Muscle layer of colon (tissue), 2 donors: ENCODE data around the gene COX6A2.
A peak's percentile ranks its signal among the peaks of the same experiment; 100 is the strongest.

Source experiments
- H3K27ac ChIP-seq: one replicate; pipeline ENCODE4 v1.7.0; 2013; ENCODE audit warnings: low read depth, mild to moderate bottlenecking, low read length, moderate library complexity
- H3K27me3 ChIP-seq, 2 donors: one replicate each; pipeline ENCODE4 v1.7.0; 2013; ENCODE audit warnings: low read length in 2 of 2, mild to moderate bottlenecking in 2 of 2; ENCODE audit not compliant: insufficient read depth in 2 of 2, control insufficient read depth in 1 of 2
- H3K36me3 ChIP-seq: one replicate; pipeline ENCODE4 v1.7.0; 2013; ENCODE audit warnings: mild to moderate bottlenecking, low read length; ENCODE audit not compliant: insufficient read depth
- H3K4me1 ChIP-seq: one replicate; pipeline ENCODE4 v1.7.0; 2013; ENCODE audit warnings: mild to moderate bottlenecking, low read length; ENCODE audit not compliant: insufficient read depth
- H3K4me3 ChIP-seq, 2 donors: one replicate each; pipeline ENCODE4 v1.7.0; 2013; ENCODE audit warnings: low read length in 2 of 2, low read depth in 1 of 2, mild to moderate bottlenecking in 1 of 2, moderate library complexity in 1 of 2
- H3K9ac ChIP-seq: one replicate; pipeline ENCODE4 v1.7.0; 2013; ENCODE audit warnings: low read length
- H3K9me3 ChIP-seq: one replicate; pipeline ENCODE4 v1.7.0; 2013; ENCODE audit warnings: mild to moderate bottlenecking, low read length
- donor health status: abdominal sarcoma.
- donor health status: Adenocarcinoma of cecum.

The COX6A2 gene

GRCh38 chr16:31428279-31428597, at the start of gene COX6A2:
COX6A2 (minus strand) TSS chr16:31428360; CDS start chr16:31428325, 35 bp downstream.
- H3K27me3 ChIP-seq = no peaks in the 10 kb centered on the region
- H3K4me1 ChIP-seq = peaks cover 5% of the 10 kb centered on the region
- H3K9me3 ChIP-seq = no peaks in the 10 kb centered on the region
- no peak within 1 kb of the TSS for H3K27ac ChIP-seq
- H3K36me3 ChIP-seq = no peaks in the 10 kb centered on the region
- H3K4me3 ChIP-seq = peak within 1 kb of the TSS in 1 of 2 donors; percentile 35
- no peak within 1 kb of the TSS for H3K9ac ChIP-seq

- Histone ChIP-seq H3K4me1 (peaks cover 44% of the 10 kb centered on the region), H3K9me3 (no peaks in the 10 kb centered on the region), H3K4me3 (no peak overlapping the region), H3K9ac (no peak overlapping the region), H3K36me3 (peaks cover 47% of the 10 kb centered on the region), H3K27ac (peak overlapping the region; percentile 17), H3K27me3 (no peaks in the 10 kb centered on the region)
Observed at GRCh38 chr16:31477220-31478216, 49.4 kb upstream of the COX6A2 start.

GRCh38 chr16:31476303-31477219, 48.4 kb upstream of the COX6A2 start:
- H3K27ac ChIP-seq = peak overlapping the region; percentile 67
- no peaks in the 10 kb centered on the region for H3K27me3 ChIP-seq
- peaks cover 47% of the 10 kb centered on the region for H3K36me3 ChIP-seq
- no peaks in the 10 kb centered on the region for H3K9me3 ChIP-seq
- H3K4me3 ChIP-seq = peak overlapping the region in 1 of 2 donors; percentile 9
- H3K9ac ChIP-seq = no peak overlapping the region
- H3K4me1 ChIP-seq = peaks cover 45% of the 10 kb centered on the region

GRCh38 chr16:31475946-31476302, 47.8 kb upstream of the COX6A2 start:
- no peaks in the 10 kb centered on the region for H3K27me3 ChIP-seq
- peak overlapping the region in 1 of 2 donors; percentile 9 for H3K4me3 ChIP-seq
- peaks cover 47% of the 10 kb centered on the region for H3K36me3 ChIP-seq
- peak overlapping the region; percentile 67 for H3K27ac ChIP-seq
- no peak overlapping the region for H3K9ac ChIP-seq
- no peaks in the 10 kb centered on the region for H3K9me3 ChIP-seq
- H3K4me1 ChIP-seq = peaks cover 48% of the 10 kb centered on the region

GRCh38 chr16:31474773-31475738, 46.9 kb upstream of the COX6A2 start:
- Histone ChIP-seq H3K9me3 (no peaks in the 10 kb centered on the region), H3K4me3 (peak overlapping the region in 1 of 2 donors; percentile 39), H3K27me3 (no peaks in the 10 kb centered on the region), H3K36me3 (peaks cover 47% of the 10 kb centered on the region), H3K4me1 (peaks cover 48% of the 10 kb centered on the region), H3K27ac (peak overlapping the region; percentile 67), H3K9ac (no peak overlapping the region)

- Histone ChIP-seq H3K27ac (peak overlapping the region; percentile 67), H3K27me3 (no peaks in the 10 kb centered on the region), H3K36me3 (peaks cover 47% of the 10 kb centered on the region), H3K4me1 (peaks cover 48% of the 10 kb centered on the region), H3K9ac (peak overlapping the region; percentile 20), H3K9me3 (no peaks in the 10 kb centered on the region), H3K4me3 (peak overlapping the region in 1 of 2 donors; percentile 39)
Observed at GRCh38 chr16:31474173-31474714, 46.1 kb upstream of the COX6A2 start.

- peaks cover 48% of the 10 kb centered on the region for H3K4me1 ChIP-seq
- peak overlapping the region; percentile 20 for H3K9ac ChIP-seq
- H3K4me3 ChIP-seq = peak overlapping the region; percentile 0 to 87
- H3K36me3 ChIP-seq = peaks cover 47% of the 10 kb centered on the region
- peak overlapping the region; percentile 67 for H3K27ac ChIP-seq
- H3K27me3 ChIP-seq = no peaks in the 10 kb centered on the region
- H3K9me3 ChIP-seq = no peaks in the 10 kb centered on the region
Observed at GRCh38 chr16:31473264-31473984, 45.3 kb upstream of the COX6A2 start.

- Histone ChIP-seq H3K27me3 (no peaks in the 10 kb centered on the region), H3K4me1 (peaks cover 48% of the 10 kb centered on the region), H3K4me3 (peak overlapping the region; percentile 78 to 87), H3K36me3 (peaks cover 42% of the 10 kb centered on the region), H3K9ac (peak overlapping the region; percentile 82), H3K9me3 (no peaks in the 10 kb centered on the region), H3K27ac (peak overlapping the region; percentile 86)
Observed at GRCh38 chr16:31472709-31473203, 44.6 kb upstream of the COX6A2 start.

- Histone ChIP-seq H3K4me1 (peaks cover 48% of the 10 kb centered on the region), H3K9me3 (no peaks in the 10 kb centered on the region), H3K4me3 (peak within 1 kb of the TSS; percentile 78 to 95), H3K27ac (peak within 1 kb of the TSS; percentile 92), H3K36me3 (peaks cover 36% of the 10 kb centered on the region), H3K9ac (peak within 1 kb of the TSS; percentile 99), H3K27me3 (no peaks in the 10 kb centered on the region)
Observed at GRCh38 chr16:31471875-31472708, 43.9 kb upstream of the COX6A2 start, which contains the start of gene TGFB1I1. TGFB1I1 (plus strand) TSS chr16:31472152; CDS start chr16:31472189, 37 bp downstream.
